NCI-H2081 (cell line): ENCODE results near the gene GNAZ.

ENCODE experiments used
- DNase-seq, 2 experiments: peaks; one replicate each; lab custom pipeline; 2025; lab: John Stamatoyannopoulos, UW

GNAZ gene

DNA sequence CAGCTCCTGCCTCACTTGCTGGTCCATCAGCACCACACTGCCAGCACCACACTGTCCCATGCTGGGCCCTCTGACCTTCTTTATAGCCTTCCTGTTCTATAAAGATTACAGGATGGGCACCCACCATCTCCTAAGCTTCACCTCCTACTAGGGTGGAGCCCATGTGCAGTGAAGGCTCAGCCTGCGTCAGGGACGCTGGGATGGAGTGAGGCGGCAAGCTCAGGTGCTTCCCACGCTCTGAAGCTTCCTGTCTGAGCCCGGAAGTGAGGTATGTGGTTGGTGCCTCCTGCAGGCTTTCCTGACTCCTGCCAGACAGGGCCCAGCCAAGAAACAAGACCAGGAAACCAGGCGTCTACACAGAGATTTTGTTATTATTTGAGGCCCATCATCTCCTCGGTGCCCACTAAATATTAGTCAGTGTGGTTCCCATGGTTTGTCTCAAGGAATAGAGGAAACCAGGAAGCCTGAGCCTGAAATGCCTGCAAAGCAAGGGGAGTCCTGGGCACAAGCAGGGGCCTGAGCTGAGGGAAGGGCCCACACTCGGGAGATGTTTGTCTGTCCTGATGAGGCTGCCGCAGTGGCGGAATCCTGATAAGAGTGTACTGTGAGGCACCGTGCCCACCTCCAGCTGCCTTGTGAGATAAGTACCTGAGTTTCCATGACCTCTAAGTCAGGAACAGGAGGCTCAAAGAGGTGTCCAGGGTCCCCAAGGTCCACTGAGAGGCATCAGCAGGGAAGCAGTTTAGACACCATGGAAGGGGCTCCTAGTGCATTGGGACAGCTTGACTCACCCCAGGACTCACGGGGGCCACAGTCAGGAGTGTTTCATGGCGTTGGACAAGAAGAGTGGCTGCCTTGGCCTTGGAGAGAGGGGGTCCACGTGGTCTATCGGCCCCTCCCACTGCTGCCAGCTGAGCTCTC, 49.4 kb downstream of the GNAZ start:
- no peak for DNase-seq

DNA sequence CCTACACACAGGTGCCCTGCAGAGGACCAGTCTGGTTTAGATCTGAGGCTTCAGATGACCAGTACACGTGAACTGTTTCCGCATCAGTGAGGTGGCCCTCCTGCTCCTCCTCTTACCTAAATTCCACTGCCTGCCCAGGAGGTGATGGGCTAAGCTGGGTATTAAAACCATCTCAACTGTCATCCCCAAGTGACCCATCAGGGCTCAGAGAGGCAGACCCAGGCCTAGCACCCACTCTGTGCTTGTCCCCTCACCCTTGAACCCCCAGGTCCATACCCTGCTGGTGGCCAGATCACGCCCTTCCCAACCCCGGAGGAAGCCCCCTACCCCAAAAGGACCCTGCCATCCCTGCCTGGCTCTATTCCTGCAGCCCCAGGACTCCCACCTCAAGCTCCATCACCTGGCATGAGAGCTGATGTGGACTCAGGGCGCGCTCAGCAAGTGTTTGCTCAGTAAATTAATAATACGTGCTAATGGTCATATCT, 50.1 kb downstream of the GNAZ start:
- no peak for DNase-seq

DNA sequence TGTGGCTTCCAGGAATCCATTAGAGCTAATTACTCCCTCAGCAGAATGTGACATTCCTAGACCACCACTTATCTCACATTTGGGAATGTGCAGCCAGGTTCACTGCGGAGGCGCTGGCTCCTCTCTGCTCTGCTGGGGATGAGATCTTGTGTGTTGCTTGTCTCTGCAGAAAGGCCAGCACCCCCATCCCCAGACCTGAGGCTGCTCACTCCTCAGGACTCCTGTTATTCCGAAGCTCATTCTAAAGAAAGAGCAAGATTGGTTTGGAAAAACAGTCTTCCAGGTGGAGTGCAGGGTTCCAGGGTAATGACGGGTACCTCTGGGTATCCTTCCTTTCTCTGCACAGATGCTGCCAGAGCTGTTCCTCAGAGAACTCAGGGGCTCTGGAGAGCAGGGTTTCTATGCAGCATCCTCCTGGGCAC, 50.7 kb downstream of the GNAZ start:
- no peak for DNase-seq

GRCh38 chr22:23121424-23121823, 51.1 kb downstream of the GNAZ start:
- DNase-seq, result no peak

DNA sequence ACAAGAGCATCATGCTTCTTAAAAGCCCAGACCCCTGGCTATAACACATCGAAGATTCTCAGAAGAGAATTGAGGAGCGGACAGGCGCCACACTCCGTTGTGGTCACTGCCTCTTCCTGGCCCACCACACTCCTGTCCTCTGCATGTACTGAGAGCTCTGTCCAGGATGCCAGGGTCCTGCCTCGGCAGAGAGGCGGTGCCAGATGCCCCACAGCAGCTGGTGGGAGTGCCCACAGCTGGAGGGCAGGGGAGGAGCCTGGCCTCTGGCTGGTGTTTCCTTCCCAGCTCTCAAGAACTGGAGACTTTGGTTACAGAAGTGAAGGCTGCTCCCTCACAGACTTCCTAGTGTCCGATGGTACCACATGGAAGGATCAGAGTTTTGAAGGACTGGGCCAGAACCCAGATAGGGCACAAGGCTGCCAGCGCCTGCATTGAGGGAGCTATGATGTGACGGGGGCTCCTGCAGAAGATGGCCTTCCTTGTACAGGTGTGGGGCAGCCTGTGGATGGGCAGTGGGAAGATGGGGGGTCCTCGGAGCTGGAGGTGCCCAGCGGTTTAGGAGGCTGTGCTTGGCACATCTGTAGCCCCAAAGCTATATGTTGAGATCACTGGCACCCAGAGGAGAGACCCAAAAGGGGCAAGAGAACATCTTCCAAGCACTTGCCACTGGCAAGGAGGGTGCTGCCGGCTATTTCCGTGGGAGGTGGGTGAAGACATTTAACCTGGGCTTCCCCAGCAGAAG, 52.1 kb downstream of the GNAZ start:
- no peak for DNase-seq

DNA sequence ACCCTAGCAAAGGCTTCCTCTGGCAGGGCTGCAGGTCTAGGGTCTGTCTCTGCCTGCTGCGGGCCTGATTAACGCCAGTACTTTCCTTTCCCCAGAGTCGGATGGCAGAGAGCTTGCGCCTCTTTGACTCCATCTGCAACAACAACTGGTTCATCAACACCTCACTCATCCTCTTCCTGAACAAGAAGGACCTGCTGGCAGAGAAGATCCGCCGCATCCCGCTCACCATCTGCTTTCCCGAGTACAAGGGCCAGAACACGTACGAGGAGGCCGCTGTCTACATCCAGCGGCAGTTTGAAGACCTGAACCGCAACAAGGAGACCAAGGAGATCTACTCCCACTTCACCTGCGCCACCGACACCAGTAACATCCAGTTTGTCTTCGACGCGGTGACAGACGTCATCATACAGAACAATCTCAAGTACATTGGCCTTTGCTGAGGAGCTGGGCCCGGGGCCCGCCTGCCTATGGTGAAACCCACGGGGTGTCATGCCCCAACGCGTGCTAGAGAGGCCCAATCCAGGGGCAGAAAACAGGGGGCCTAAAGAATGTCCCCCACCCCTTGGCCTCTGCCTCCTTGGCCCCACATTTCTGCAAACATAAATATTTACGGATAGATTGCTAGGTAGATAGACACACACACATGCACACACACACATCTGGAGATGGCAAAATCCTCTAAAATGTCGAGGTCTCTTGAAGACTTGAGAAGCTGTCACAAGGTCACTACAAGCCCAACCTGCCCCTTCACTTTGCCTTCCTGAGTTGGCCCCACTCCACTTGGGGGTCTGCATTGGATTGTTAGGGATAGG, 52.9 kb downstream of the GNAZ start:
- no peak for DNase-seq

DNA sequence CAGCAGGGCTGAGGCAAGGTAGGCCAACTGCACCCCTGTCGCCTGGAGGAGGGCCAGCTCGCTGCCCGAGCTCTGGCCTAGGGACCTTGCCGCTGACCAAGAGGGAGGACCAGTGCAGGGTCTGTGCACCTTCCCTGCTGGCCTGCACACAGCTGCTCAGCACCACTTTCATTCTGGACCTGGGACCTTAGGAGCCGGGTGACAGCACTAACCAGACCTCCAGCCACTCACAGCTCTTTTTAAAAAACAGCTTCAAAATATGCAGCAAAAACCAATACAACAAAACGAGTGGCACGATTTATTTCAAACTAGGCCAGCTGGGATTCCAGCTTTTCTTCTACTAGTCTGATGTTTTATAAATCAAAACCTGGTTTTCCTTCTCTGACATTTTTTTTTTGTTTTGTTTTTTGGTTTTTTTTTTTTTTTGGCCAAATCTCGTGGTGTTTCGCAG, 53.5 kb downstream of the GNAZ start:
- no peak for DNase-seq

GRCh38 chr22:23124611-23125511, 54.5 kb downstream of the GNAZ start:
- DNase-seq, result no peak

DNA sequence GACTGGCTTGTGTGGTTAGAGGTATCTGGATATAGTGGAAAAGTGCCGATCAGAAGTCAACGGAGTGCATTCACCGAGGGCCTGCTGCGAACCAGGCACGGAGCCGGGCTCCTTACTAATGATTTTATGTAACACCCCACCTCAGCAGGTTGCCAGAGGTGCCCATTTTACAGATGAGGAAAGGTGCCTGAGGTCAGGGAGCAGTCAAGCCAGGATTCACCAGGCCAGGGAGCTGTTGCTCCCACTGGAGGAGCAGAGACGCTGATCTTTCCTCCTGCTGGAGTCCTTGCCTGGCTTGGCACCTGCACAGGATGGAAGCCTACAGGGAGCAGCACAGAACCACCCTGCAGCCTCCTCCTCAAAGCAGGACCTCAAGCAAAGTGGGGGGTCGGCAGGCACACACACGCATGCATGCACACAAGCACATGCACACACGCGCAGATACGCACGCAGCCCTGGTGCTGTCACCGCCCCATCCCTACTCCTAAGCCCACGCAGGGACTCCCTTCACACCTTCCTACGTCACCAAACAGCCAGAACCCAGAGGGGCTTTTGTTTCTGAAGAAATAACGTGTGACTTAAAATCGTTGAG, 55.3 kb downstream of the GNAZ start:
- DNase-seq, result no peak

- no peak for DNase-seq
These were observed 56.1 kb downstream of the GNAZ start for GRCh38 chr22:23126165-23127054.

DNA sequence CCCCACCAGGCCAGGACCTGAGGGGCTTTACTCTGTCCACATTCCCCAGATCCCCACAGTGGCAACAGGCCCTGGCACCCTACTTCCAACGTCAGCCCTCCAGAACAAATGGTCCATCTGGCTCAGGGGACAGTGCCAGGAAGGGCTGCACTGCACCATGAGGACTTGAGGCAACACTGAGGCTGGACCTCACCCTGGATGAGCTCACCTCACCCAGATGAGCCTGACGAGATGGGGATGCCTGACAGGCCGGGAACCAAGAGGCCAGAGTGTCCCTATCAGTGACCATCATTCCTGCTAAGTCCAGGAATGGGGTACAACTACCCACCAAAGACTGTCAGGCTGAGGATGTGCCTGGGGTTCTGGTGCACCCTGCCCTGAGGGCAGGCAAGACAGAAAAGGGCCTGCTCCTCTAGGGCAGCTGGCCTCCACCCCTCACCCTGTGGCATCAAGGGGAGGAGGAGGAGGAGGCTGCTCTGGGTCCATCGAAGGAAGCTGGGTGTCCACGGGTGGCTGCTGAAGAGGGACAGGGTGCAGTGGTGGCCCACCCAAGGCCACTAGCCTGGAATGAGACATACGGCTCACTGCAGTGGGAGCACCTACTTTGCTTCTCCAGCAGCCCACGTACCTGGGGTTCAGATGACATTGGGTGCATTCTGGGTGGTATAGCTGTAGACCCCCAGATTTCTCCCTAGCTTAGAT, 56.9 kb downstream of the GNAZ start:
- DNase-seq, result no peak

- DNase-seq, result no peak
These were observed 57.5 kb downstream of the GNAZ start for GRCh38 chr22:23127788-23128187.

GRCh38 chr22:23128269-23129108, 58.2 kb downstream of the GNAZ start:
- DNase-seq, result peak; percentile 42 to 53

DNA sequence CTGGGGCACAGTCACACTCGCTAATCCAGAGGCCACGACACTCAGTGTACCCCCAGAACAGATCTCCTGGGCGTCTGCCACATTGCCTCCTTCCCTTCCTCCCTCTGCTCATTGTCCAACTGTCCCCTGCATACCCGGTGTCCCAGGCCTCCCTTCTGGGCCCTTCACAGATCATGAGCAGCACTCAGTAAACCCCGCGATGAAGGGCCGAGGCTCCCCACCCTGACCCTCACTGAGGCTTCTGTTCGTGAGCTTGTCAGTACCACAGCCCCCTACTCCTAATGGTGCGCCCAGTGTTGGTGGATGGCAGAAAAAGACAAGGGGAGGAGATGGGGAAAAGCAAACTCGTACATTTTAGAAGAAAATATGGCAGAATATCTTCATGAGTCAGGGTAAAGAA, 58.8 kb downstream of the GNAZ start:
- DNase-seq, result no peak

DNA sequence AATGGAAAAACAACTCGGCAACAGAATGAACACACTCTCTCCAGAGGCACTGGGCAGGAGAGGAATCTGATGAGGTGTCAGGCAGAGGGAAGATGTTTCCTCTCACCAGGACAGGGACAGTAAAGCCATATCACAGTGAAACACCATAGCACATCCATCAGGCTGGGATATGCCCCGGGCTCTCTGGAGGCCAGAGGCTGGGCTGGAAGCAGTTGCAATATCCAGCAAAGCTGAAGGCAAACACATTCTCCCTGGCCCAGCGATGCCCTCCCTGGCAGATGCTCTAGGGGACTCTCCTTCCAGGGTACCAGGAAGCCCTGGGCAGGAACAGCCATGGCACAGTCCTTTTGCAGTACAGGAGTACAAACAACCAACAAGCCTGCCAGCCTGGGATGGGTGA, 60.4 kb downstream of the GNAZ start:
- DNase-seq, result no peak

- no peak for DNase-seq
These were observed 61.6 kb downstream of the GNAZ start for GRCh38 chr22:23131931-23132330.

DNA sequence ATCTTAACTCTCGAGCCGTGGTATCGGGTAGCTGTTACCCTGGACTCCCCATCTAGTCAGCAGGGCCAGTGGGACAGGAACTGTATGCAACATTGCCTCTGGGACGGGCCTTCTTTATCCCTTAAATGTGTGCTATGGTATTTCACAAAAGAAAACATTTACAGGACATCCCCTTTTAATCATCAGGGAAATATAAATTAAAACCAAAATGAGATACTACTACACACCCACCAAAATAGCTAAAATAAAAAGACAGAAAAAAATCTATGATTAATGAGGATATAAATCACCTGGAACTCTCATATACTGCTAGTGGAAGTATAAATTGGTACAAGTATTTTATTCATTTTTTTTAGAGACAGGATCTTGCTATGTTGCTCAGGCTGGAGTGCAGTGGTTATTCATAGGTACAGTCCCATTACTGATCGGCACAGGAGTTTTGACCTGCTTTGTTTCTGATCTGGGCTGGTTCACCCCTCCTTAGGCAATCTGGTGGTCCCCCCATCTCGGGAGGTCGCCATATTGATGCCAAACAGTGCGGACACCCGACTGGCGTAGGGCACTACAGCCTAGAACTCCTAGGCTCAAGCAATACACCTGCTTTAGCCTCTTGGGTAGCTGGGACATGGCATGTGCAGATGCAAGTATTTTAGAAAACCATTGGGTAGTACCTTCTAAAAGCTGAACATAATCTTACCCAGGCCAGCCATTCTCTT, 62.2 kb downstream of the GNAZ start:
- DNase-seq, result no peak
